ENCODE results near the gene ACKR3.

ACKR3 gene

DNA sequence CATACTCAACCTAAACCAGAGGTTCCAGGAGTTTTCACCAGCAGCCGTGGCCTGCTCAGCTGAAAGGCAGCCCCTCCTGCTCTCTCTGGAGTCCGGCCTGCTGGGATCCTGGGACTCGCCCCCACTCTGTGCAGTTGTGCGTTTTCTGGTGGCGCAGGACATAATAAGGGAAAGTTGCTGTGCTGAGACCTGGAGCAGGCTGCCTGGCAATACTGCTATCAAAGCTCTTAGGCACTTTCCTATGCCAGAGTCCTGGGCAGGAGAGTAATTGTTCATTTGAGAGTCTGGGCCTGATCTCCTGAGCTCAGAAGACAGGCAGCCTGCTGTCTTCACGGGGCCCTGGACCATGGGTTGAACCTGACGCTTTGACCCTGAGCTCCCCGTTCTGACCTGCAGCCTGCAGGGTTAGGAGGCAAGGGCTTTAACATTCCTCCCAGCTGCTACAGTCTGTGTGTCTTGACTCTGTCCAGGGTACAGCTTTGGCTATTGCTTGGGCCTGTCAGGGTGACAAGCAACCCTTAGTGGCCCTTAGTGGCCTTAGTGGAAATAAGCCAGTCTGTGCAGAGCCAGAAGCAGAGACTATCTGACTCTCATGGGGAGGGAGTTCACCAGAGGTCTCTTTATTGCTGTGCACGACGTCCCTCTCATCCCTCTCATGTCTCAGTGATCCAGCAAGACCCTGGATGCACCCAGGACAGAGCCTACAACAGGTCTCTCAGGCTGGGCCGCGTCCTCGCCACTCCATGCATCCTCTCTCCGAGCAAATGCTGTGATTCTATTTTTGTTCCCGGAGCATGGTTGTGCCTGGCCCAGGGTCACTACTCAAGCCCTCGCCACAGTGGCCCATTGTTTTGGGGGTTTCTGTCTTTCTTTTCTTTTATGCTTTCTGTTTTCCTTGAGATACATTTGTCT, 60.6 kb downstream of the ACKR3 start:
- DNase-seq (ENCODE audit: low spot score): no peak

- DNase-seq (ENCODE audit: low spot score): no peak
Measured at GRCh38 chr2:236631281-236631855, 61.7 kb downstream of the ACKR3 start.

GRCh38 chr2:236631856-236632291, 62.2 kb downstream of the ACKR3 start:
- no peak for DNase-seq (ENCODE audit: low spot score)

Data from iPS-NIHi11 (cell line).